H1 (cell line): ENCODE results near the gene ZNF608. TPM values are rescaled to one million over a fixed set of nuclear protein-coding genes. Genes with fewer than 3 reads are reported as not detected.
A peak's percentile ranks its signal among the peaks of the same experiment; 100 is the strongest.

Experiments
- CTCF ChIA-PET: fragments of 300-600 bp; sonication (Branson Sonifier 250); formaldehyde crosslinking; loops from one replicate; lab custom pipeline; 2021; ENCODE audit not compliant: partially characterized antibody; lab: Charles Lee
- POLR2A ChIA-PET: fragments of 300-600 bp; sonication (Branson Sonifier 250); formaldehyde crosslinking; loops from one replicate; lab custom pipeline; 2021; ENCODE audit warnings: inconsistent platforms; ENCODE audit not compliant: partially characterized antibody; lab: Charles Lee
- DNase-seq, 2 experiments: peaks; one replicate each; pipeline versions ENCODE4 v3.0.0 to v3.0.0-alpha.2; 2010 to 2022; ENCODE audit warnings: low spot score in 2 of 2, low read depth in 1 of 2, mixed read lengths in 1 of 2
- FAIRE-seq: peaks from 2 replicates; lab custom pipeline; 2011; peaks lifted over from hg19 to GRCh38; lab: Jason Lieb, UNC
- H2AFZ ChIP-seq: 2 replicates; pipeline ENCODE4 v1.8.1; 2012; ENCODE audit warnings: low read length, inconsistent platforms
- H2AK5ac ChIP-seq: 2 replicates; pipeline ENCODE4 v1.6.1; 2013; ENCODE audit warnings: low read depth, low read length
- H2BK120ac ChIP-seq: replicated peaks from 2 replicates; pipeline ENCODE3; 2013; ENCODE audit warnings: low read depth, low read length, inconsistent platforms
- H2BK12ac ChIP-seq: 2 replicates; pipeline ENCODE4 v1.6.1; 2013; ENCODE audit warnings: low read depth, low read length
- H2BK15ac ChIP-seq: 2 replicates; pipeline ENCODE4 v1.6.1; 2013; ENCODE audit warnings: low read length
- H2BK20ac ChIP-seq: 2 replicates; pipeline ENCODE4 v1.6.1; 2013; ENCODE audit warnings: low read length
- H2BK5ac ChIP-seq: 2 replicates; pipeline ENCODE4 v1.6.1; 2013; ENCODE audit warnings: low read depth, low read length
- H3K14ac ChIP-seq: 2 replicates; pipeline ENCODE4 v1.6.1; 2013; ENCODE audit warnings: inconsistent platforms; ENCODE audit not compliant: insufficient read length
- H3K18ac ChIP-seq: 2 replicates; pipeline ENCODE4 v1.6.1; 2013; ENCODE audit warnings: low read length; ENCODE audit errors: extremely low read depth
- H3K23ac ChIP-seq: 2 replicates; pipeline ENCODE4 v1.6.1; 2013; ENCODE audit warnings: inconsistent platforms; ENCODE audit not compliant: insufficient read length
- H3K23me2 ChIP-seq: 2 replicates; pipeline ENCODE4 v1.6.1; 2013; ENCODE audit warnings: low read depth, low read length
- H3K27ac ChIP-seq: 2 replicates; pipeline ENCODE4 v1.6.1; 2011; ENCODE audit warnings: low read depth, low read length, inconsistent platforms
- H3K27me3 ChIP-seq, 4 experiments: replicated peaks in 1 of 4; 1 replicate in 1 of 4; 2 replicates in 3 of 4; pipeline versions ENCODE4 v1.6.1 to v1.8.1; 2011 to 2013; ENCODE audit warnings: low read length in 3 of 4, mild to moderate bottlenecking in 3 of 4, inconsistent platforms in 2 of 4, mixed read lengths in 2 of 4, moderate library complexity in 1 of 4; ENCODE audit not compliant: control insufficient read depth in 3 of 4, insufficient read depth in 3 of 4; ENCODE audit errors: extremely low read depth in 1 of 4
- H3K36me3 ChIP-seq, 4 experiments: 2 replicates each; pipeline versions ENCODE4 v1.6.1 to v1.8.1; 2011 to 2013; ENCODE audit warnings: mild to moderate bottlenecking in 4 of 4, low read length in 3 of 4, moderate library complexity in 2 of 4, control low read depth in 1 of 4, inconsistent platforms in 1 of 4; ENCODE audit not compliant: insufficient read depth in 4 of 4, control insufficient read depth in 2 of 4
- H3K4ac ChIP-seq: replicated peaks from 2 replicates; pipeline ENCODE3; 2013; ENCODE audit warnings: low read length, low read depth, mixed read lengths, inconsistent platforms; ENCODE audit not compliant: insufficient read length
- H3K4me1 ChIP-seq, 4 experiments: replicated peaks in 1 of 4; 1 replicate in 1 of 4; 2 replicates in 3 of 4; pipeline versions ENCODE4 v1.6.1 to v1.8.1; 2011 to 2013; ENCODE audit warnings: low read length in 3 of 4, inconsistent platforms in 2 of 4, mixed read lengths in 1 of 4; ENCODE audit not compliant: insufficient read depth in 4 of 4, control insufficient read depth in 3 of 4
- H3K4me2 ChIP-seq, 2 experiments: 2 replicates each; pipeline versions ENCODE4 v1.6.1 to v1.8.1; 2011 to 2013; ENCODE audit warnings: low read depth in 2 of 2, low read length in 2 of 2, control low read depth in 1 of 2, inconsistent platforms in 1 of 2, mild to moderate bottlenecking in 1 of 2; ENCODE audit not compliant: insufficient read depth in 1 of 2
- H3K4me3 ChIP-seq, 4 experiments: fragments of 200-600, 300-600 bp in 1 of 4; sonication (generic), shearing (Covaris generic), sonication (Bioruptor Twin) in 1 of 4; 2 replicates each; pipeline versions ENCODE4 v1.5.1 to v1.8.1; 2011 to 2016; ENCODE audit warnings: low read length in 4 of 4, low read depth in 3 of 4, control low read depth in 2 of 4, inconsistent platforms in 2 of 4, mild to moderate bottlenecking in 2 of 4, mixed read lengths in 1 of 4, moderate library complexity in 1 of 4; ENCODE audit not compliant: insufficient read depth in 2 of 4; ENCODE audit errors: extremely low read depth in 1 of 4
- H3K56ac ChIP-seq: replicated peaks from 2 replicates; pipeline ENCODE3; 2013; ENCODE audit warnings: low read depth, mild to moderate bottlenecking, mixed read lengths, low read length, inconsistent platforms; ENCODE audit not compliant: insufficient read length
- H3K79me1 ChIP-seq: 2 replicates; pipeline ENCODE4 v1.6.1; 2013; ENCODE audit warnings: low read depth, low read length, control low read depth
- H3K79me2 ChIP-seq, 2 experiments: 2 replicates each; pipeline versions ENCODE4 v1.6.1 to v1.8.1; 2012 to 2013; ENCODE audit warnings: low read length in 2 of 2, mild to moderate bottlenecking in 2 of 2, inconsistent platforms in 1 of 2; ENCODE audit not compliant: insufficient read depth in 2 of 2, control insufficient read depth in 1 of 2
- H3K9ac ChIP-seq, 4 experiments: replicated peaks in 1 of 4; 1 replicate in 1 of 4; 2 replicates in 3 of 4; pipeline versions ENCODE4 v1.6.1 to v1.8.1; 2011 to 2013; ENCODE audit warnings: low read depth in 3 of 4, low read length in 3 of 4, control low read depth in 2 of 4, mild to moderate bottlenecking in 2 of 4, moderate library complexity in 2 of 4, inconsistent platforms in 1 of 4; ENCODE audit errors: extremely low read depth in 1 of 4
- H3K9me3 ChIP-seq, 2 experiments: 2 replicates each; pipeline versions ENCODE4 v1.6.1 to v1.8.1; 2012 to 2013; ENCODE audit warnings: mild to moderate bottlenecking in 2 of 2, moderate library complexity in 2 of 2, control low read depth in 1 of 2, inconsistent platforms in 1 of 2, low read depth in 1 of 2, low read length in 1 of 2, mixed read lengths in 1 of 2; ENCODE audit not compliant: insufficient read depth in 2 of 2
- H4K20me1 ChIP-seq, 2 experiments: replicated peaks in 1 of 2; 2 replicates each; pipeline versions ENCODE3 to v1.8.1; 2011 to 2013; ENCODE audit warnings: inconsistent platforms in 2 of 2, low read length in 2 of 2, mild to moderate bottlenecking in 1 of 2; ENCODE audit not compliant: insufficient read depth in 2 of 2, control insufficient read depth in 1 of 2
- H4K5ac ChIP-seq: 2 replicates; pipeline ENCODE4 v1.6.1; 2013; ENCODE audit warnings: low read length, low read depth, mixed read lengths, inconsistent platforms; ENCODE audit not compliant: insufficient read length
- H4K8ac ChIP-seq: 2 replicates; pipeline ENCODE4 v1.8.0; 2013; ENCODE audit warnings: mild to moderate bottlenecking, moderate library complexity, low read length, inconsistent platforms; ENCODE audit not compliant: insufficient read depth; ENCODE audit errors: extremely low read depth
- H4K91ac ChIP-seq: replicated peaks from 2 replicates; pipeline ENCODE3; 2013; ENCODE audit warnings: low read length, mixed read lengths, inconsistent platforms; ENCODE audit not compliant: insufficient read length
- ASH2L ChIP-seq: fragments of 200-600, 300-600 bp; sonication (generic); IDR thresholded peaks from one replicate; pipeline ENCODE4 v1.7.1; 2017; ENCODE audit warnings: low read length
- FOSL1 ChIP-seq: IDR thresholded peaks from 2 replicates; pipeline ENCODE4 v1.6.1; 2011; ENCODE audit warnings: mild to moderate bottlenecking, low read depth, low read length, moderate library complexity; ENCODE audit not compliant: insufficient read depth
- POLR2AphosphoS5 ChIP-seq: IDR thresholded peaks from 2 replicates; pipeline ENCODE4 v1.6.1; 2011; ENCODE audit warnings: low read depth, low read length
- WGBS, 2 experiments: shearing (Covaris generic) in 1 of 2; methylation state at CpG; one replicate each; pipeline versions ENCODE4 v1.1.6 to v1.1.7; 2013 to 2015; ENCODE audit warnings: low lambda C conversion rate in 2 of 2, mixed read lengths in 2 of 2, inconsistent platforms in 1 of 2, low coverage in 1 of 2, missing lambda C conversion rate in 1 of 2; ENCODE audit not compliant: insufficient replicate concordance in 2 of 2, insufficient coverage in 1 of 2, insufficient read length in 1 of 2; ENCODE audit errors: extremely low coverage in 1 of 2, missing lambda C conversion rate in 1 of 2; 5-methylcytosine and 5-hydroxymethylcytosine counted together
- polyA plus RNA-seq, 7 experiments: library from polyadenylated mRNA; depleted of rRNA in 3 of 7; stranded (reverse) in 5 of 7; unstranded in 2 of 7; fragments of >200 nt in 5 of 7; fragments of 200-250 nt in 2 of 7; gene quantifications; 1 replicate in 5 of 7; 2 replicates in 1 of 7; 4 replicates in 1 of 7; pipeline versions ENCODE4 v1.2.1 to v1.2.3, GENCODE V29; 2011 to 2013; ENCODE audit warnings: missing spikeins in 2 of 7, mixed read lengths in 2 of 7
- total RNA-seq: library from RNA; stranded (reverse); fragmentation: NEBNext Ultra II Directional; extraction: Animal tissue kit (Norgen Biotek cat#: 25700); gene quantifications from 2 replicates; pipeline ENCODE4 v1.2.1, GENCODE V29; 2021

ZNF608 gene
- total and polyA plus RNA-seq, 2 of the 8 experiments (the other 6 are each of a cell fraction or from before 2014, with no cell fraction given): 17.2 to 40.8 TPM

DNA sequence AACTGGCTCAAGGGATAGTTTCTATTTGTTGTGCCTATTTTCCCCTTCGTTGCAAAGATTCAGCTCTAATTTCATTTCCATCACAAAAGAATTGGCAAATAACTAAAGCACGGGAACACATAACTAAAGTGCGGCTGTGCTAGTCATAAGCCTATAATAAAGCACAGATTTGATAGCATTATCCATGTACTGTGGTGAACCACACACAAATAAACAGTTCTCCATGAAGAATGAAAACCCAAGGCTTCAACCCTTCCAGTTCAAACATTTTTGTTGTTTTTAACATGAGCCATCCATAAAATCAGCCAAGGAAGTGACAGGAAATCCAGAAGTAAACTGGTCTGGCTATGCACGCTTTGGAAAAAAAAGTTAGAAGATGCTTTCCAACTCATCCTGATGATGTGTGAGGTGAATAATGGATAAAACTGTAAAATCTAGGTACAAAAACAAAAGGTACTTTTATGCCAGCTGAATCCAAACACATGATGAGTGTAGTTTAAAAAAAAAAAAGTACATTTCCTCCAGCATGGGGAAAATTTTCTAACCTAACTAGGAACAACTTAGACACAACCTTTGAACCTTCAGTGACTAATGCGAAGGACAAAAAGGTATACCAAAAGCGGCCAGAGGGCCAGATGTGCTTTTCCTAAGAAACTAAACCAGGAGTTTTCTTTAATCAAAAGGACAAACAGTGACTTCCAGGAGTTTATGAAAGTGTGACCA lies 10.2 kb downstream of the ZNF608 start:
- no peak overlapping the region for H4K8ac ChIP-seq
- H2BK12ac ChIP-seq: peak overlapping the region; percentile 52; the same call in 1 of the 2 replicates
- H2BK120ac ChIP-seq: peak overlapping the region; percentile 97
- H2BK5ac ChIP-seq: 0 out of 2 replicates have a peak overlapping the region, but pooled peaks have one; percentile 73
- H3K4me1 ChIP-seq: peaks cover 9 to 47% (median 29%) of the 10 kb centered on the region in 4 experiments
- peaks cover 2% of the 10 kb centered on the region for H3K23me2 ChIP-seq
- H4K20me1 ChIP-seq: peaks cover 3 to 11% of the 10 kb centered on the region in 2 experiments
- peak overlapping the region in 1 of 4 experiments; percentile 40; a peak in 1 of 8 replicates for H3K4me3 ChIP-seq
- H3K79me1 ChIP-seq: no peaks in the 10 kb centered on the region
- no peak overlapping the region for H2AFZ ChIP-seq
- peaks cover 4 to 94% of the 10 kb centered on the region in 2 experiments for H3K79me2 ChIP-seq
- H3K9ac ChIP-seq: no peak overlapping the region
- CTCF ChIA-PET: no interaction called here
- no peaks in the 10 kb centered on the region for H3K27me3 ChIP-seq
- peak overlapping the region; percentile 77 for H4K91ac ChIP-seq
- H3K56ac ChIP-seq: no peak overlapping the region
- peak overlapping the region; percentile 4; the same call in 1 of the 2 replicates for H2BK20ac ChIP-seq
- DNase-seq (no peak), FAIRE-seq (no peak)
- H3K23ac ChIP-seq: no peak overlapping the region
- H3K9me3 ChIP-seq: no peaks in the 10 kb centered on the region
- peak overlapping the region; percentile 21; the same call in 1 of the 2 replicates for H3K27ac ChIP-seq
- peak overlapping the region; percentile 96 for H3K4ac ChIP-seq
- peak overlapping the region; percentile 56 to 64; a peak in 3 of 4 replicates for H3K4me2 ChIP-seq
- no peak overlapping the region for H2BK15ac ChIP-seq
- no peak overlapping the region for H2AK5ac ChIP-seq
- H3K18ac ChIP-seq: 0 out of 2 replicates have a peak overlapping the region, but pooled peaks have one; percentile 10
- POLR2A ChIA-PET: interaction anchor here (6.5 kb wide), 1 partner anchor 13 kb away, joined by 74 read pairs; no protein-coding TSS in a partner anchor
- no peaks in the 10 kb centered on the region; a peak in 1 of 8 replicates for H3K36me3 ChIP-seq
- 46% methylated on average over 6 of the region's 6 CpGs; no CpG with 5 or more reads in 1 of the 2 experiments for WGBS, 2 experiments
- H4K5ac ChIP-seq: peak overlapping the region; percentile 12
- TF ChIP-seq ASH2L (peak; percentile 3), POLR2AphosphoS5 (no peak), FOSL1 (no peak)
- H3K14ac ChIP-seq: no peak overlapping the region
